HEK293 (cell line): ENCODE measurements around the gene KRTAP10-5.

ENCODE experiments used
- CTCF ChIA-PET: fragments of 350-600 bp; formaldehyde crosslinking; extraction: SDS; loops from one replicate; lab custom pipeline; 2021; ENCODE audit warnings: antibody characterized with exemption; lab: Yijun Ruan, JAX
- POLR2A ChIA-PET: fragments of 300-600 bp; formaldehyde crosslinking; extraction: SDS; loops from one replicate; lab custom pipeline; 2020; ENCODE audit warnings: antibody characterized with exemption, inconsistent platforms; lab: Yijun Ruan, JAX
- H3K27ac ChIP-seq: fragments of 200-500 bp; sonication (Bioruptor generic); 2 replicates; pipeline ENCODE4 v1.5.1; 2014; ENCODE audit warnings: low read depth, low read length, control low read depth, inconsistent platforms; ENCODE audit errors: extremely low read depth
- H3K36me3 ChIP-seq, 2 experiments: fragments of 200-500 bp in 1 of 2; sonication (Bioruptor generic) in 1 of 2; 1 replicate in 1 of 2; 2 replicates in 1 of 2; pipeline ENCODE4 v1.5.1; 2014 to 2017; ENCODE audit warnings: inconsistent platforms in 2 of 2, low read length in 2 of 2; ENCODE audit not compliant: control insufficient read depth in 2 of 2, insufficient read depth in 1 of 2
- H3K4me1 ChIP-seq: fragments of 200-500 bp; sonication (Bioruptor generic); 2 replicates; pipeline ENCODE4 v1.5.1; 2014; ENCODE audit warnings: mild to moderate bottlenecking, low read length, inconsistent platforms; ENCODE audit not compliant: control insufficient read depth, insufficient read depth
- H3K4me3 ChIP-seq: 2 replicates; pipeline ENCODE4 v1.5.1; 2011; ENCODE audit warnings: low read depth, mild to moderate bottlenecking, control low read depth, low read length, moderate library complexity
- H3K9me3 ChIP-seq: fragments of 200-500 bp; sonication (Bioruptor generic); 2 replicates; pipeline ENCODE4 v1.5.1; 2014; ENCODE audit warnings: low read depth, low read length, inconsistent platforms; ENCODE audit not compliant: control insufficient read depth, insufficient read depth
- INSM2 ChIP-seq: fragments of 450-650 bp; formaldehyde crosslinking; IDR thresholded peaks from 2 replicates; pipeline ENCODE4 v1.5.1; 2016; ENCODE audit warnings: missing biosample characterization, missing genetic modification characterization
- KLF1 ChIP-seq: fragments of 450-650 bp; formaldehyde crosslinking; IDR thresholded peaks from 2 replicates; pipeline ENCODE4 v1.5.1; 2016; ENCODE audit warnings: missing biosample characterization, missing genetic modification characterization
- KLF8 ChIP-seq: fragments of 450-650 bp; formaldehyde crosslinking; IDR thresholded peaks from 2 replicates; pipeline ENCODE4 v1.5.1; 2016; ENCODE audit warnings: missing biosample characterization, missing genetic modification characterization
- SALL2 ChIP-seq: fragments of 450-650 bp; formaldehyde crosslinking; IDR thresholded peaks from 2 replicates; pipeline ENCODE4 v1.5.0; 2017; ENCODE audit warnings: missing biosample characterization, mild to moderate bottlenecking, missing genetic modification characterization, borderline replicate concordance
- SP7 ChIP-seq: fragments of 450-650 bp; formaldehyde crosslinking; IDR thresholded peaks from 2 replicates; pipeline ENCODE4 v1.5.1; 2016; ENCODE audit warnings: missing biosample characterization, missing genetic modification characterization
- ZNF133 ChIP-seq: fragments of 450-650 bp; formaldehyde crosslinking; IDR thresholded peaks from 2 replicates; pipeline ENCODE4 v1.5.1; 2016; ENCODE audit warnings: missing biosample characterization, missing genetic modification characterization
- ZNF146 ChIP-seq: fragments of 450-650 bp; formaldehyde crosslinking; IDR thresholded peaks from 2 replicates; pipeline ENCODE4 v1.5.1; 2016; ENCODE audit warnings: missing biosample characterization, missing genetic modification characterization
- ZNF202 ChIP-seq: fragments of 450-650 bp; formaldehyde crosslinking; IDR thresholded peaks from 2 replicates; pipeline ENCODE4 v1.5.1; 2016; ENCODE audit warnings: missing biosample characterization, missing genetic modification characterization, borderline replicate concordance
- ZNF214 ChIP-seq: fragments of 450-650 bp; formaldehyde crosslinking; IDR thresholded peaks from 2 replicates; pipeline ENCODE4 v1.5.1; 2017; ENCODE audit warnings: missing biosample characterization, mild to moderate bottlenecking, missing genetic modification characterization, borderline replicate concordance
- ZNF274 ChIP-seq, 2 experiments: fragments of 200-500 bp in 1 of 2; fragments of 450-650 bp in 1 of 2; sonication (Bioruptor generic) in 1 of 2; formaldehyde crosslinking in 1 of 2; IDR thresholded peaks; 2 replicates each; pipeline versions ENCODE4 v1.5.1 to v1.6.1; 2014 to 2016; ENCODE audit warnings: borderline replicate concordance in 1 of 2, inconsistent platforms in 1 of 2, low read length in 1 of 2, missing biosample characterization in 1 of 2, missing genetic modification characterization in 1 of 2
- ZNF280D ChIP-seq: fragments of 450-650 bp; formaldehyde crosslinking; IDR thresholded peaks from 2 replicates; pipeline ENCODE4 v1.5.1; 2016; ENCODE audit warnings: missing biosample characterization, missing genetic modification characterization
- ZNF302 ChIP-seq: fragments of 450-650 bp; formaldehyde crosslinking; IDR thresholded peaks from 2 replicates; pipeline ENCODE4 v1.5.1; 2016; ENCODE audit warnings: missing biosample characterization, missing genetic modification characterization, low read depth
- ZNF354C ChIP-seq: fragments of 450-650 bp; formaldehyde crosslinking; IDR thresholded peaks from 2 replicates; pipeline ENCODE4 v1.5.1; 2016; ENCODE audit warnings: missing biosample characterization, missing genetic modification characterization, low read depth, borderline replicate concordance
- ZNF366 ChIP-seq: fragments of 450-650 bp; formaldehyde crosslinking; conservative IDR thresholded peaks from 2 replicates; pipeline ENCODE4 v1.5.1; 2016; ENCODE audit warnings: missing biosample characterization, missing genetic modification characterization
- ZNF391 ChIP-seq: fragments of 450-650 bp; formaldehyde crosslinking; IDR thresholded peaks from 2 replicates; pipeline ENCODE4 v1.5.1; 2016; ENCODE audit warnings: low read depth, missing biosample characterization, missing genetic modification characterization, borderline replicate concordance
- ZNF560 ChIP-seq: fragments of 450-650 bp; formaldehyde crosslinking; IDR thresholded peaks from 2 replicates; pipeline ENCODE4 v1.5.1; 2017; ENCODE audit warnings: missing biosample characterization, missing genetic modification characterization, borderline replicate concordance
- ZNF76 ChIP-seq: fragments of 450-650 bp; formaldehyde crosslinking; IDR thresholded peaks from 2 replicates; pipeline ENCODE4; 2016; ENCODE audit warnings: low read depth, missing biosample characterization, missing genetic modification characterization, borderline replicate concordance
- ZNF776 ChIP-seq: fragments of 450-650 bp; formaldehyde crosslinking; IDR thresholded peaks from 2 replicates; pipeline ENCODE4 v1.5.0; 2017; ENCODE audit warnings: missing biosample characterization, missing genetic modification characterization, borderline replicate concordance
- ZSCAN18 ChIP-seq: fragments of 450-650 bp; formaldehyde crosslinking; IDR thresholded peaks from 2 replicates; pipeline ENCODE4 v1.5.1; 2016; ENCODE audit warnings: missing biosample characterization, missing genetic modification characterization

KRTAP10-5 gene

GRCh38 chr21:44535963-44536362 is 44.4 kb downstream of the KRTAP10-5 start:
- ChIA-PET POLR2A (no interaction called here), CTCF (interaction anchor here (0.5 to 1.1 kb wide), 5 partner anchors 17 to 258 kb away, joined by 3 to 6 read pairs (median 3); no protein-coding TSS in a partner anchor)
- Histone ChIP-seq H3K9me3 (no peaks in the 10 kb centered on the region), H3K4me3 (no peak overlapping the region), H3K36me3 (no peaks in the 10 kb centered on the region), H3K4me1 (no peaks in the 10 kb centered on the region), H3K27ac (no peak overlapping the region)
- no peak for TF ChIP-seq ZNF274 (IDR thresholded peaks at IDR 0.05; ENCODE audit: low read length)
- TF ChIP-seq ZNF274 (tag by site-specific recombination; IDR thresholded peaks at IDR 0.05; ENCODE audit: borderline replicate concordance): no peak

GRCh38 chr21:44534688-44535087 is 45.7 kb downstream of the KRTAP10-5 start:
- H3K36me3 ChIP-seq: no peaks in the 10 kb centered on the region
- no peak overlapping the region for H3K4me3 ChIP-seq
- H3K9me3 ChIP-seq: no peaks in the 10 kb centered on the region
- no peak overlapping the region for H3K27ac ChIP-seq
- CTCF ChIA-PET: no interaction called here
- POLR2A ChIA-PET: no interaction called here
- no peaks in the 10 kb centered on the region for H3K4me1 ChIP-seq
- no peak for TF ChIP-seq ZNF202 (tag by site-specific recombination)
- TF ChIP-seq ZNF302 (tag by site-specific recombination): no peak
- no peak for TF ChIP-seq ZNF214 (tag by site-specific recombination)
- TF ChIP-seq ZNF133 (tag by site-specific recombination): no peak
- peak; percentile 81 for TF ChIP-seq ZNF146
- TF ChIP-seq ZNF391 (tag by site-specific recombination): no peak
- no peak for TF ChIP-seq SP7 (tag by site-specific recombination)
- TF ChIP-seq ZNF560 (tag by site-specific recombination): no peak
- TF ChIP-seq KLF8 (tag by site-specific recombination): 0 out of 2 replicates have a peak, but pooled peaks have one; percentile 20
- no peak for TF ChIP-seq INSM2 (tag by site-specific recombination)
- no peak for TF ChIP-seq ZNF354C (tag by site-specific recombination)
- TF ChIP-seq ZSCAN18 (tag by site-specific recombination): no peak

- Histone ChIP-seq H3K4me3 (no peak overlapping the region), H3K27ac (no peak overlapping the region), H3K36me3 (no peaks in the 10 kb centered on the region), H3K4me1 (no peaks in the 10 kb centered on the region), H3K9me3 (no peaks in the 10 kb centered on the region)
- ChIA-PET POLR2A (no interaction called here), CTCF (interaction anchor here (1.3 kb wide), 1 partner anchor 24 kb away, joined by 6 read pairs; no protein-coding TSS in a partner anchor)
- TF ChIP-seq ZNF76 (tag by site-specific recombination) (no peak), ZNF366 (tag by site-specific recombination) (no peak), KLF8 (tag by site-specific recombination) (peak; percentile 49; the same call in 1 of the 2 replicates), KLF1 (tag by site-specific recombination) (peak; percentile 87), SALL2 (tag by site-specific recombination) (no peak), ZNF776 (tag by site-specific recombination) (no peak), ZNF280D (no peak)
- TF ChIP-seq, all 188 proteins: peak for 2
These were observed 46.3 kb downstream of the KRTAP10-5 start for GRCh38 chr21:44533891-44534627.
